GM23338 (cell line): Measurements from ENCODE around the gene CPLANE1.
A peak's percentile ranks its signal among the peaks of the same experiment; 100 is the strongest.

Source experiments
- EZH2 ChIP-seq: fragments of 200-600 bp; sonication (generic); IDR thresholded peaks from one replicate; pipeline ENCODE4 v1.8.0; 2017; ENCODE audit warnings: antibody characterized with exemption, mild to moderate bottlenecking, low read depth; ENCODE audit not compliant: unreplicated experiment
- EZH2phosphoT487 ChIP-seq: fragments of 200-600 bp; sonication (generic); IDR thresholded peaks from one replicate; pipeline ENCODE4 v1.8.1; 2018; ENCODE audit warnings: antibody characterized with exemption; ENCODE audit not compliant: unreplicated experiment
- NANOG ChIP-seq: IDR thresholded peaks from 2 replicates; pipeline ENCODE4 v1.6.1; 2016; ENCODE audit warnings: antibody characterized with exemption, borderline replicate concordance
- POLR2AphosphoS5 ChIP-seq: IDR thresholded peaks from 2 replicates; pipeline ENCODE4 v1.6.1; 2016; ENCODE audit warnings: antibody characterized with exemption, low read depth
- TF ChIP-seq, protein P1 (sequence below): IDR thresholded peaks from one replicate; pipeline ENCODE4 v1.6.1; 2018; ENCODE audit warnings: antibody characterized with exemption; ENCODE audit not compliant: unreplicated experiment
- TF ChIP-seq, protein P2 (sequence below), 2 experiments: fragments of 200-600 bp in 1 of 2; sonication (generic) in 1 of 2; conservative IDR thresholded peaks; 2 replicates each; pipeline versions ENCODE4 v1.5.1 to v1.6.1; 2016 to 2017; ENCODE audit warnings: antibody characterized with exemption in 2 of 2, low read depth in 2 of 2, mild to moderate bottlenecking in 2 of 2, moderate library complexity in 1 of 2

- TF ChIP-seq, protein P1, sequence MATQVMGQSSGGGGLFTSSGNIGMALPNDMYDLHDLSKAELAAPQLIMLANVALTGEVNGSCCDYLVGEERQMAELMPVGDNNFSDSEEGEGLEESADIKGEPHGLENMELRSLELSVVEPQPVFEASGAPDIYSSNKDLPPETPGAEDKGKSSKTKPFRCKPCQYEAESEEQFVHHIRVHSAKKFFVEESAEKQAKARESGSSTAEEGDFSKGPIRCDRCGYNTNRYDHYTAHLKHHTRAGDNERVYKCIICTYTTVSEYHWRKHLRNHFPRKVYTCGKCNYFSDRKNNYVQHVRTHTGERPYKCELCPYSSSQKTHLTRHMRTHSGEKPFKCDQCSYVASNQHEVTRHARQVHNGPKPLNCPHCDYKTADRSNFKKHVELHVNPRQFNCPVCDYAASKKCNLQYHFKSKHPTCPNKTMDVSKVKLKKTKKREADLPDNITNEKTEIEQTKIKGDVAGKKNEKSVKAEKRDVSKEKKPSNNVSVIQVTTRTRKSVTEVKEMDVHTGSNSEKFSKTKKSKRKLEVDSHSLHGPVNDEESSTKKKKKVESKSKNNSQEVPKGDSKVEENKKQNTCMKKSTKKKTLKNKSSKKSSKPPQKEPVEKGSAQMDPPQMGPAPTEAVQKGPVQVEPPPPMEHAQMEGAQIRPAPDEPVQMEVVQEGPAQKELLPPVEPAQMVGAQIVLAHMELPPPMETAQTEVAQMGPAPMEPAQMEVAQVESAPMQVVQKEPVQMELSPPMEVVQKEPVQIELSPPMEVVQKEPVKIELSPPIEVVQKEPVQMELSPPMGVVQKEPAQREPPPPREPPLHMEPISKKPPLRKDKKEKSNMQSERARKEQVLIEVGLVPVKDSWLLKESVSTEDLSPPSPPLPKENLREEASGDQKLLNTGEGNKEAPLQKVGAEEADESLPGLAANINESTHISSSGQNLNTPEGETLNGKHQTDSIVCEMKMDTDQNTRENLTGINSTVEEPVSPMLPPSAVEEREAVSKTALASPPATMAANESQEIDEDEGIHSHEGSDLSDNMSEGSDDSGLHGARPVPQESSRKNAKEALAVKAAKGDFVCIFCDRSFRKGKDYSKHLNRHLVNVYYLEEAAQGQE: no peak
- TF ChIP-seq, protein P2, sequence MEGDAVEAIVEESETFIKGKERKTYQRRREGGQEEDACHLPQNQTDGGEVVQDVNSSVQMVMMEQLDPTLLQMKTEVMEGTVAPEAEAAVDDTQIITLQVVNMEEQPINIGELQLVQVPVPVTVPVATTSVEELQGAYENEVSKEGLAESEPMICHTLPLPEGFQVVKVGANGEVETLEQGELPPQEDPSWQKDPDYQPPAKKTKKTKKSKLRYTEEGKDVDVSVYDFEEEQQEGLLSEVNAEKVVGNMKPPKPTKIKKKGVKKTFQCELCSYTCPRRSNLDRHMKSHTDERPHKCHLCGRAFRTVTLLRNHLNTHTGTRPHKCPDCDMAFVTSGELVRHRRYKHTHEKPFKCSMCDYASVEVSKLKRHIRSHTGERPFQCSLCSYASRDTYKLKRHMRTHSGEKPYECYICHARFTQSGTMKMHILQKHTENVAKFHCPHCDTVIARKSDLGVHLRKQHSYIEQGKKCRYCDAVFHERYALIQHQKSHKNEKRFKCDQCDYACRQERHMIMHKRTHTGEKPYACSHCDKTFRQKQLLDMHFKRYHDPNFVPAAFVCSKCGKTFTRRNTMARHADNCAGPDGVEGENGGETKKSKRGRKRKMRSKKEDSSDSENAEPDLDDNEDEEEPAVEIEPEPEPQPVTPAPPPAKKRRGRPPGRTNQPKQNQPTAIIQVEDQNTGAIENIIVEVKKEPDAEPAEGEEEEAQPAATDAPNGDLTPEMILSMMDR (conservative IDR thresholded peaks at IDR 0.05; ENCODE audit: low read depth in 2 of 2): no peak
- TF ChIP-seq POLR2AphosphoS5 (no peak), EZH2 (peak; percentile 40), NANOG (peak; percentile 89), EZH2phosphoT487 (no peak)
Measured at GRCh38 chr5:37086466-37087173, 162.6 kb downstream of the CPLANE1 start.
